ENCODE data around the gene SLC39A2.

DNA sequence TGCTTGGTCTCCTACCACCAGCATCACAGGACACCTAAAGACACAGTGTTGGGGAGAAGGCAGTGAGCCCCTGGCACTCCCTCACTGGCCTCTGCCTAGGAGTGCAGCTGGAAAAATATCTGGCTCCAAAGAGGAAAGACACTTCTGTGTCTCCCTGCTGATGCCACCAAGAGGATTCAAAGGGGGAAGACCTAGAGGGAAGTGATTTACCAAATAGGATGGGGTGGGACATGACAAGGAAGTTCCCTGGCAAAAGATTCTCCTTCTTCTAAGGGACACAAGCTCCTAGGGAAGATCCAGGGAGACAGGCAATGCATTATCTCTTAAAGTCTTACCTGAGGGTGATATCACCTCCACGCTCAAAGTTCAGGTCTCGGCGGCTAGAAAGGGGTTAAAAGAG is 19.7 kb downstream of the SLC39A2 start:
- TF ChIP-seq, protein P1, sequence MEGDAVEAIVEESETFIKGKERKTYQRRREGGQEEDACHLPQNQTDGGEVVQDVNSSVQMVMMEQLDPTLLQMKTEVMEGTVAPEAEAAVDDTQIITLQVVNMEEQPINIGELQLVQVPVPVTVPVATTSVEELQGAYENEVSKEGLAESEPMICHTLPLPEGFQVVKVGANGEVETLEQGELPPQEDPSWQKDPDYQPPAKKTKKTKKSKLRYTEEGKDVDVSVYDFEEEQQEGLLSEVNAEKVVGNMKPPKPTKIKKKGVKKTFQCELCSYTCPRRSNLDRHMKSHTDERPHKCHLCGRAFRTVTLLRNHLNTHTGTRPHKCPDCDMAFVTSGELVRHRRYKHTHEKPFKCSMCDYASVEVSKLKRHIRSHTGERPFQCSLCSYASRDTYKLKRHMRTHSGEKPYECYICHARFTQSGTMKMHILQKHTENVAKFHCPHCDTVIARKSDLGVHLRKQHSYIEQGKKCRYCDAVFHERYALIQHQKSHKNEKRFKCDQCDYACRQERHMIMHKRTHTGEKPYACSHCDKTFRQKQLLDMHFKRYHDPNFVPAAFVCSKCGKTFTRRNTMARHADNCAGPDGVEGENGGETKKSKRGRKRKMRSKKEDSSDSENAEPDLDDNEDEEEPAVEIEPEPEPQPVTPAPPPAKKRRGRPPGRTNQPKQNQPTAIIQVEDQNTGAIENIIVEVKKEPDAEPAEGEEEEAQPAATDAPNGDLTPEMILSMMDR (IDR thresholded peaks at IDR 0.05), result no peak
- TF ChIP-seq POLR2A (IDR thresholded peaks at IDR 0.05), result no peak
